Measurements from ENCODE around the gene CHRNA5.

The CHRNA5 gene

DNA sequence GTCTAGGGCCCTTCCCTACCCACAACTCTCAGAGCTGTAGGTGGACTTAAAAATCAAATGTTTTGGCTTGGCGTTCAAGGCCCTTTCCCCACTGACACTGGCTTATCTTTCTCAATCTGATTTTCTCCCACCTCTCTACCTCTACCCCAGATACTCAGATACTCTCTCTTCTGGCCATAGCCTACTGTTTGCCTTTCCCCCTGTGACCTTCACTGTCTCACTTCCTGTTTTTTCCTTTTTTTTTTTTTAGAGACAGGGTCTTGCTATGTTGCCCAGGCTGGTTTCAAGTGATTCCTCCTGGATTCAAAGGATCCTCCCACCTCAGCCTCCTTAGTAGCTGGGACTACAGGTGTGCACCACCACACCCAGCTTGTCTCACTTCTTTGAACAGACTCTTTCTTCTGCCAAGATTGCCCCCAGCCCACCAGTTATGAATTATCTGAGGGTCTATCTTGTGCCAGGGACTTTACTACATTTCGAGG, 71.1 kb downstream of the CHRNA5 start:
- TF ChIP-seq POLR2AphosphoS5 (IDR thresholded peaks at IDR 0.05; ENCODE audit: low read depth) (no peak), GABPA (IDR thresholded peaks at IDR 0.05; ENCODE audit: low read depth) (no peak), CTCF (IDR thresholded peaks at IDR 0.05; ENCODE audit: insufficient read depth, low read length) (no peak)
- DNase-seq (ENCODE audit: low read depth in 1 of 2, low spot score in 1 of 2) = no peak
- Histone ChIP-seq H3K4me3 (replicated peaks; ENCODE audit: insufficient read depth, low read length) (no peak overlapping the region), H3K27ac (replicated peaks) (no peak overlapping the region), H3K27me3 (ENCODE audit: insufficient read depth, poor library complexity, severe bottlenecking) (peaks cover 17% of the 10 kb centered on the region)

DNA sequence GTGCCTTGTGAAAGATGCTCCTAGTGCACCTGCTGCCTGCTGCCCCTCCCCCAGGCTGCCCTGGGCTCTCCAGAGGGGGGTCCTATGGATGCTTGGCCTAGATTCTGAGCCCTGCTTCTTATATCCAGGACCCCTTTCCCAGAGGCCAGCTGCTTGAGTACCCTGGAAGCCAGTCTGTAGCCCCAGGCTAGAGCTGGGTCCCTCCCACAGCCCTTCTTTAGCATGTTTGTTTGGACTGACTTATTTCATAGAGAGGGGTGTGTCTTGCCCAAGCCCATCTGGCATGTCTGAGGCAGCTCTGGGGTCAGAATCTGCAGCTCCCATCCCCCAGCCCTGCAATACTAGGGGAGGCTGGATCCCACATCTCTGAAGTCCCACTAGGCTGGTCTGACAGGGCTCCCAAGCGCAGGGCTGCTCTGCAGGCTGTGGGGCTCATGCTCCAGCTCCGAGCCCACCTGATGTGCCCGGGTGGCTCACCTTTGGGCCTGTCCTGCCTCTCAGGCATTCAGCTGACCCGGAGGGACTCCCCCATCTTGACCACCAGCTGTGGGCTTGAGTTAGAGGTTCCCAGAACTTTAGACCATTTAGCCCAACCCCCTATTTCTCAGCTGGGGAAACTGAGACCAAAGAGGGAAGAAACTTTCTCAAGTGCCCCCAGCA, 72.6 kb downstream of the CHRNA5 start:
- no peak for TF ChIP-seq REST (IDR thresholded peaks at IDR 0.05; ENCODE audit: insufficient replicate concordance, low read depth)
- no peak for TF ChIP-seq POLR2AphosphoS5 (IDR thresholded peaks at IDR 0.05; ENCODE audit: low read depth)
- no peak for TF ChIP-seq CTCF (IDR thresholded peaks at IDR 0.05; ENCODE audit: insufficient read depth, low read length)
- TF ChIP-seq GABPA (IDR thresholded peaks at IDR 0.05; ENCODE audit: low read depth) = no peak
- no peak for TF ChIP-seq SPI1 (IDR thresholded peaks at IDR 0.05; ENCODE audit: borderline replicate concordance, low read depth)
- H3K27me3 ChIP-seq (ENCODE audit: insufficient read depth, poor library complexity, severe bottlenecking) = peaks cover 22% of the 10 kb centered on the region
- DNase-seq (ENCODE audit: low read depth in 1 of 2, low spot score in 1 of 2) = no peak

DNA sequence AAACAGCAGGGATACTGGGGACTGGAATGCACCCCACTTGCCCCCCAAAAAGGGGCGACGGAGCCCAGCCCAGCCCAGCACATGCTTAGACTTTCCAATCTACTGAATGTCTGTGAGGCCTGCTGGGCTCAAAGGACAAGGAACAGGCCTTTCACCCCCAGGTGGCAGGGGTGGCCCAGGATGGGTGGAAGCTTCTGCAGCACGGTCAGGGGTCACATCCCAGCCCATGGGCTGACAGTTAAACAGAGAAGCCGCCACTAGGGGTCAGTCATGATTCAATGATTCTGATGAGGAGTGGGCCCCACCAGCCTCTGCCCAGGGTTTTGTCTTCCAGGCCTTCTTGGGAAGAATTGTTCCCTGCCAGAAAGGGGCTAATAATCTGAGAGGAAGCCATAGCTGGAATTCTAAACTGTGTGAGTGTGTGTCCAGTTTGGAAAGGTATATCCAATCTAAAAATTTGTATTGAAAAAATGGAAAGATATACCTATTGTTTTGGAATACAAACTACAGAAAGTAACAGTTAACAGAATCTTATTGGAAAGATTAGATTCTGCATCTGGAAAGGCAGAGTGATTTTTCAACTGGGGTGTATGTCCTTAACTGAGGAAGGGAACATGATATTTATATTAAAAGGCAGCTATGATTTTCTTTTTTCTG, 73.5 kb downstream of the CHRNA5 start:
- TF ChIP-seq CTCF (IDR thresholded peaks at IDR 0.05; ENCODE audit: insufficient read depth, low read length) (peak; percentile 45), GABPA (IDR thresholded peaks at IDR 0.05; ENCODE audit: low read depth) (no peak)
- DNase-seq (ENCODE audit: low read depth in 1 of 2, low spot score in 1 of 2) = peak in 1 of 2 experiments; percentile 41
- Histone ChIP-seq H3K27ac (replicated peaks) (no peak overlapping the region), H3K4me3 (replicated peaks; ENCODE audit: insufficient read depth, low read length) (no peak overlapping the region), H3K27me3 (ENCODE audit: insufficient read depth, poor library complexity, severe bottlenecking) (peaks cover 22% of the 10 kb centered on the region)

More for the DNA sequence above, 72.6 kb downstream of the CHRNA5 start:
- H3K4me3 ChIP-seq (replicated peaks; ENCODE audit: insufficient read depth, low read length) = no peak overlapping the region
- no peak overlapping the region for H3K27ac ChIP-seq (replicated peaks)

DNA sequence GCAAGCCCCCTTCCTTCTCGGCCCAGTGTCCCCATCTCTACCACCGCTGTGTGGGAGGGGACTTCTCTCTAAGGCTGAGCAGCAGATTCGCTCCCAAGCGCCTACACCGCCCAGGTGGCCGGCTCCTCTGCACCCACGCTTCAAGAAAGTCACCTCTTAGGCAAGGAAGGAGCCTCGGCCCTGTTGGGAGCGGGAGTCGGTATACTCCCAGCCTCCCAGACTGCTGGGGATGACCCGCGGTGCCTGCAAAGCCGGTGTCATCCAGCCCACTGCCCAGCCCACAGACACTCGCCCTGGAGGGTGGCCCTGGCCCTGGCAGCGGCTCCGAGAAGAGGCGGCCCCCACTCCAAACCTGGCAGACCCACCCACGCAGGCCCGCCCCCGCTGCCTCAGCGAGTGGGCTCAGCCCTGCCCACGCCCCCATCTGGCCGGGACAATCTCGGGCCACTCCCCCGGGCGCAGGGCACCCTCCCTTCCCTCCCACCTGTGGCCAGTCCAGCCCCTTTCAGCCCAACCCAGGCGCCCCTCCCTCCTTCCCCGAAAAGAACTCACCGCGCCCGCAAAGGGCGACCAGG, 75.3 kb downstream of the CHRNA5 start:
- Histone ChIP-seq H3K27me3 (ENCODE audit: insufficient read depth, poor library complexity, severe bottlenecking) (peaks cover 22% of the 10 kb centered on the region), H3K4me3 (replicated peaks; ENCODE audit: insufficient read depth, low read length) (peak overlapping the region; percentile 16), H3K27ac (replicated peaks) (no peak overlapping the region)
- no peak for DNase-seq (ENCODE audit: low read depth in 1 of 2, low spot score in 1 of 2)
- no peak for TF ChIP-seq CTCF (IDR thresholded peaks at IDR 0.05; ENCODE audit: insufficient read depth, low read length)
- no peak for TF ChIP-seq POLR2AphosphoS5 (IDR thresholded peaks at IDR 0.05; ENCODE audit: low read depth)
- TF ChIP-seq SPI1 (IDR thresholded peaks at IDR 0.05; ENCODE audit: borderline replicate concordance, low read depth) = no peak
- TF ChIP-seq GABPA (IDR thresholded peaks at IDR 0.05; ENCODE audit: low read depth) = no peak
- no peak for TF ChIP-seq REST (IDR thresholded peaks at IDR 0.05; ENCODE audit: insufficient replicate concordance, low read depth)

Measured in HL-60 (cell line).